Tibial nerve (tissue), 4 donors: ENCODE data around the gene RTP4. TPM values are rescaled to one million over a fixed set of nuclear protein-coding genes. Genes with fewer than 3 reads are reported as not detected.

ENCODE experiments used
- DNase-seq, 2 donors: peaks; one replicate each; pipeline ENCODE4 v3.0.0-alpha.2; 2019; ENCODE audit warnings: low spot score in 2 of 2
- H3K27ac ChIP-seq, 4 donors: fragments of 200-600 bp; sonication (generic) in 3 of 4; one replicate each; pipeline ENCODE4 v1.5.1; 2017 to 2019; ENCODE audit warnings: mild to moderate bottlenecking in 1 of 4
- H3K27me3 ChIP-seq, 2 donors: fragments of 200-600 bp; sonication (generic) in 1 of 2; one replicate each; pipeline versions ENCODE4 v1.5.1 to v1.6.0; 2017 to 2019
- H3K36me3 ChIP-seq, 3 donors: fragments of 200-600 bp; sonication (generic); one replicate each; pipeline ENCODE4 v1.5.1; 2018 to 2019
- H3K4me1 ChIP-seq, 4 donors: fragments of 200-600 bp; sonication (generic) in 3 of 4; one replicate each; pipeline ENCODE4 v1.5.1; 2017 to 2019
- H3K4me3 ChIP-seq, 4 donors: fragments of 200-600 bp; sonication (generic) in 3 of 4; one replicate each; pipeline ENCODE4 v1.5.1; 2017 to 2019; ENCODE audit warnings: mild to moderate bottlenecking in 1 of 4, moderate library complexity in 1 of 4
- H3K9me3 ChIP-seq, 4 donors: fragments of 200-600 bp; sonication (generic) in 3 of 4; one replicate each; pipeline ENCODE4 v1.5.1; 2017 to 2019
- EP300 ChIP-seq, 2 donors: sonication (generic); formaldehyde crosslinking; IDR thresholded peaks; one replicate each; pipeline ENCODE4 v1.6.1; 2017; ENCODE audit warnings: antibody characterized with exemption in 2 of 2, mild to moderate bottlenecking in 1 of 2
- POLR2A ChIP-seq, 2 donors: fragments of 450-650 bp; IDR thresholded peaks; one replicate each; pipeline ENCODE4 v1.6.1; 2017; ENCODE audit warnings: antibody characterized with exemption in 2 of 2, mild to moderate bottlenecking in 2 of 2, moderate library complexity in 2 of 2
- WGBS, 2 donors: methylation state at CpG; one replicate each; pipeline ENCODE4 v1.1.5; 2018; 5-methylcytosine and 5-hydroxymethylcytosine counted together
- total RNA-seq, 4 donors: library from RNA; depleted of rRNA; stranded (reverse); fragments of >200 nt; gene quantifications; one replicate each; pipeline ENCODE4 v1.1.0, GENCODE V29; 2016
- TF ChIP-seq, protein P1 (sequence below), 5 experiments: fragments of 200-600 bp in 3 of 5; fragments of 450-650 bp in 2 of 5; sonication (generic) in 3 of 5; IDR thresholded peaks; one replicate each; pipeline ENCODE4 v1.5.1; 2016 to 2019; ENCODE audit warnings: antibody characterized with exemption in 5 of 5, mild to moderate bottlenecking in 3 of 5, moderate library complexity in 2 of 5

Gene RTP4
- total RNA-seq, 4 donors from 2014 or later: 0.60 to 3.7 (median 1.8) TPM

- Histone ChIP-seq H3K27me3 (no peaks in the 10 kb centered on the region), H3K4me1 (no peaks in the 10 kb centered on the region), H3K9me3 (no peaks in the 10 kb centered on the region), H3K27ac (peak overlapping the region in 2 of 4 donors; percentile 5 to 33), H3K36me3 (no peaks in the 10 kb centered on the region), H3K4me3 (no peak overlapping the region)
- DNase-seq: no peak
- TF ChIP-seq, protein P1, sequence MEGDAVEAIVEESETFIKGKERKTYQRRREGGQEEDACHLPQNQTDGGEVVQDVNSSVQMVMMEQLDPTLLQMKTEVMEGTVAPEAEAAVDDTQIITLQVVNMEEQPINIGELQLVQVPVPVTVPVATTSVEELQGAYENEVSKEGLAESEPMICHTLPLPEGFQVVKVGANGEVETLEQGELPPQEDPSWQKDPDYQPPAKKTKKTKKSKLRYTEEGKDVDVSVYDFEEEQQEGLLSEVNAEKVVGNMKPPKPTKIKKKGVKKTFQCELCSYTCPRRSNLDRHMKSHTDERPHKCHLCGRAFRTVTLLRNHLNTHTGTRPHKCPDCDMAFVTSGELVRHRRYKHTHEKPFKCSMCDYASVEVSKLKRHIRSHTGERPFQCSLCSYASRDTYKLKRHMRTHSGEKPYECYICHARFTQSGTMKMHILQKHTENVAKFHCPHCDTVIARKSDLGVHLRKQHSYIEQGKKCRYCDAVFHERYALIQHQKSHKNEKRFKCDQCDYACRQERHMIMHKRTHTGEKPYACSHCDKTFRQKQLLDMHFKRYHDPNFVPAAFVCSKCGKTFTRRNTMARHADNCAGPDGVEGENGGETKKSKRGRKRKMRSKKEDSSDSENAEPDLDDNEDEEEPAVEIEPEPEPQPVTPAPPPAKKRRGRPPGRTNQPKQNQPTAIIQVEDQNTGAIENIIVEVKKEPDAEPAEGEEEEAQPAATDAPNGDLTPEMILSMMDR (IDR thresholded peaks at IDR 0.05): no peak
- TF ChIP-seq POLR2A (IDR thresholded peaks at IDR 0.05): no peak
- no peak for TF ChIP-seq EP300 (IDR thresholded peaks at IDR 0.05)
- 25 to 42% methylated on average over 8 of the region's 8 CpGs for WGBS, 2 donors
Observed at GRCh38 chr3:187382609-187383151, 14.5 kb downstream of the RTP4 start.

GRCh38 chr3:187383246-187383645 is 15.1 kb downstream of the RTP4 start:
- no peak for TF ChIP-seq EP300 (IDR thresholded peaks at IDR 0.05)
- TF ChIP-seq POLR2A (IDR thresholded peaks at IDR 0.05): no peak
- no peak for DNase-seq
- no peak overlapping the region for H3K4me3 ChIP-seq
- peaks cover 0 to 1% (median 0%) of the 10 kb centered on the region in 4 donors for H3K9me3 ChIP-seq
- H3K27me3 ChIP-seq: no peaks in the 10 kb centered on the region
- no peaks in the 10 kb centered on the region for H3K4me1 ChIP-seq
- H3K36me3 ChIP-seq: no peaks in the 10 kb centered on the region
- 70 to 71% methylated on average over 4 of the region's 4 CpGs for WGBS, 2 donors
- peak overlapping the region in 2 of 4 donors; percentile 5 to 33 for H3K27ac ChIP-seq

DNA sequence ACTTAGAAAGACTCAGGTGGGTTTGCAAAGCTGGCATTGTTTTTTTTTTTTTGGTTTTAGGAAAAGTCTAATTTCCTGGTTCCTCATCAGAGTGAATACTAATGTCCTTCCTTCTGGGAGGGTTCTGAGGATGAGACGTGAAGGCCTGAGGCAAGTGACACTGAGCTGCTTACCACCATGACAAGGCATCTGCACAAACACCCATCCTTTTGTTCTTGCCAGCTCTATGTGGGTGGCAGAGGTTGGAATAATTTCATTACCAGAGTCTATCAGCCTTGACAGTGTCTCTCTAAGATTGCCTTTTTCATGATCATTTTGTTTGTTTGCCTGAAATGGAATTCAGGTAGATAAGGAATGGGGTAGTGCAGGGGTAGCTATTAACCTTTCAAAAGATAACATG is 17.1 kb downstream of the RTP4 start:
- TF ChIP-seq EP300 (IDR thresholded peaks at IDR 0.05): no peak
- no peak for TF ChIP-seq POLR2A (IDR thresholded peaks at IDR 0.05)
- TF ChIP-seq, protein P1 (IDR thresholded peaks at IDR 0.05): no peak
- peaks cover 0 to 3% (median 0%) of the 10 kb centered on the region in 4 donors for H3K9me3 ChIP-seq
- DNase-seq: no peak
- H3K27ac ChIP-seq: no peak overlapping the region
- H3K36me3 ChIP-seq: no peaks in the 10 kb centered on the region
- 38 to 59% methylated on average over 1 of the region's 1 CpG for WGBS, 2 donors
- H3K4me1 ChIP-seq: no peaks in the 10 kb centered on the region
- H3K4me3 ChIP-seq: no peak overlapping the region
- no peaks in the 10 kb centered on the region for H3K27me3 ChIP-seq

DNA sequence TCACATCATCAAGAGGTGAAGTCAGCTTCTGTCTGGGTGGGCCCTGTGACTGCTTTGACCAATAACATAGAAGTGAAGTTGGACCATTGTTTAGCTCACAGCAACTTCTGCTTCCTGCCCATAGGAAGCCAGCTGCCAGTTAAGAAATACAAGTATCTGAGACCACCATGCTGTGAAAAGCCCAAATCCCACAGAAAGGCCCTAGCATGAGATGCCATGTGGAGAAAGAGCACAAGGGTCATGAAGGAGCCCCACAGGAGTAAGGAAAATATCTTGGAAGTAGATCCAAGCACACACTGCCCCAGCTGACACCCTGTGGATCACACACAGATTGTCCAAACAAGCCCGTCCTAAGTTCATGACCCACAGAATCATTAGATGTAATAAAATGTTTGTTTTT is 28.5 kb downstream of the RTP4 start:
- TF ChIP-seq EP300 (IDR thresholded peaks at IDR 0.05) (no peak), POLR2A (IDR thresholded peaks at IDR 0.05) (no peak)
- TF ChIP-seq, protein P1 (IDR thresholded peaks at IDR 0.05): no peak
- 33 to 48% methylated on average over 1 of the region's 1 CpG for WGBS, 2 donors
- Histone ChIP-seq H3K9me3 (peaks cover 0 to 5% (median 0%) of the 10 kb centered on the region in 4 donors), H3K27ac (no peak overlapping the region), H3K27me3 (no peaks in the 10 kb centered on the region), H3K36me3 (no peaks in the 10 kb centered on the region), H3K4me1 (no peaks in the 10 kb centered on the region), H3K4me3 (no peak overlapping the region)
- DNase-seq: no peak

GRCh38 chr3:187398955-187399354 is 30.8 kb downstream of the RTP4 start:
- H3K9me3 ChIP-seq: peaks cover 0 to 8% (median 0%) of the 10 kb centered on the region in 4 donors
- H3K36me3 ChIP-seq: no peaks in the 10 kb centered on the region
- H3K4me3 ChIP-seq: no peak overlapping the region
- no peaks in the 10 kb centered on the region for H3K27me3 ChIP-seq
- TF ChIP-seq, protein P1 (IDR thresholded peaks at IDR 0.05): no peak
- TF ChIP-seq POLR2A (IDR thresholded peaks at IDR 0.05) (no peak), EP300 (IDR thresholded peaks at IDR 0.05) (no peak)
- no peak for DNase-seq
- no peak overlapping the region for H3K27ac ChIP-seq
- H3K4me1 ChIP-seq: peaks cover 0 to 4% (median 0%) of the 10 kb centered on the region in 4 donors
